Adrenal gland (tissue), 12 donors: Measurements from ENCODE around the gene DRC3. TPM values are rescaled to one million over a fixed set of nuclear protein-coding genes. Genes with fewer than 3 reads are reported as not detected.
A peak's percentile ranks its signal among the peaks of the same experiment; 100 is the strongest.

Experiments used
- DNase-seq, 7 donors: peaks; one replicate each; pipeline ENCODE4 v3.0.0-alpha.2; 2019 to 2020
- H3K27ac ChIP-seq, 5 donors: fragments of 200-600 bp; sonication (generic) in 4 of 5; 1 replicate in 3 of 5; 2 replicates in 2 of 5; pipeline versions ENCODE4 v1.5.1 to v1.8.0; 2016 to 2020; ENCODE audit warnings: mild to moderate bottlenecking in 1 of 5
- H3K27me3 ChIP-seq: fragments of 200-600 bp; 2 replicates; pipeline ENCODE4 v1.8.0; 2021
- H3K36me3 ChIP-seq, 2 donors: fragments of 200-600 bp; replicated peaks in 1 of 2; 1 replicate in 1 of 2; 2 replicates in 1 of 2; pipeline versions ENCODE4 v1.5.1 to v1.8.0; 2018 to 2022
- H3K4me1 ChIP-seq, 2 donors: fragments of 200-600 bp; replicated peaks in 1 of 2; 1 replicate in 1 of 2; 2 replicates in 1 of 2; pipeline versions ENCODE4 v1.5.1 to v1.8.0; 2018 to 2021
- H3K4me3 ChIP-seq, 4 donors: fragments of 200-600 bp; sonication (generic) in 3 of 4; one replicate each; pipeline ENCODE4 v1.5.1; 2016 to 2018
- H3K9me3 ChIP-seq, 3 donors: fragments of 200-600 bp; sonication (generic) in 1 of 3; replicated peaks in 1 of 3; 1 replicate in 2 of 3; 2 replicates in 1 of 3; pipeline versions ENCODE4 v1.5.1 to v1.8.0; 2016 to 2021
- CTCF ChIP-seq, 6 experiments: fragments of 450-650 bp in 4 of 6; fragments of 200-600 bp in 2 of 6; sonication (generic) in 1 of 6; IDR thresholded peaks; 1 replicate in 5 of 6; 2 replicates in 1 of 6; pipeline versions ENCODE4 v1.5.1 to v1.8.0; 2016 to 2021; ENCODE audit warnings: antibody characterized with exemption in 6 of 6, mild to moderate bottlenecking in 2 of 6, moderate library complexity in 1 of 6
- POLR2A ChIP-seq, 2 donors: fragments of 450-650 bp; IDR thresholded peaks; one replicate each; pipeline ENCODE4 v1.6.1; 2017; ENCODE audit warnings: antibody characterized with exemption in 2 of 2, mild to moderate bottlenecking in 2 of 2, moderate library complexity in 1 of 2
- WGBS, 4 donors: extraction: QIAGEN DNeasy Blood & Tissue Kit in 2 of 4; methylation state at CpG; one replicate each; pipeline versions ENCODE4 v1.1.5 to v1.1.7; 2013 to 2017; 5-methylcytosine and 5-hydroxymethylcytosine counted together
- intact Hi-C, 2 donors: fragments of 100-400 bp; cut with DNase I; formaldehyde crosslinking; loops; one replicate each; pipeline versions ENCODE4 v1.14.1 to v1.15.0; 2022 to 2023
- polyA plus RNA-seq, 3 donors: library from polyadenylated mRNA; stranded (reverse); fragments of 200-250 nt in 2 of 3; fragments of 350-450 nt in 1 of 3; fragmentation: Illumina TruSeq in 1 of 3; extraction: RNeasy Lipid Tissue Mini Kit (QIAGEN cat#74804) in 1 of 3; gene quantifications; one replicate each; pipeline ENCODE4 v1.2.3, GENCODE V29; 2013 to 2014
- total RNA-seq, 9 donors: library from RNA; depleted of rRNA in 4 of 9; stranded (reverse); fragments of >200 nt in 4 of 9; fragments of 120-200 nt in 1 of 9; fragmentation: NEBNext Ultra II Directional in 1 of 9; extraction: Animal tissue kit (Norgen Biotek cat#: 25700) in 1 of 9; gene quantifications; one replicate each; pipeline versions ENCODE4 v1.1.0 to v1.2.4, GENCODE V29; 2013 to 2023
- donor health status: healthy with polysubstance abuse.
- donor health status: Bipolar disorder and iron deficiency.
- donor health status: DM: yes; HTN: yes; CAD: no.
- donor health status: DM: no; HTN: no; CAD: no.
- donor health status: DM: no; HTN: no; CAD: no.
- donor health status: DM: yes; HTN: yes; CAD: no.

Gene DRC3
- total and polyA plus RNA-seq, 12 donors, result 0.17 to 21.3 (median 3.6) TPM

GRCh38 chr17:17930674-17931073 is 42.0 kb upstream of the DRC3 start:
- Histone ChIP-seq H3K36me3 (no peaks in the 10 kb centered on the region), H3K27ac (peak overlapping the region in 1 of 5 donors; percentile 31), H3K9me3 (no peaks in the 10 kb centered on the region), H3K4me3 (no peak overlapping the region), H3K4me1 (peaks cover 32 to 52% of the 10 kb centered on the region in 2 donors), H3K27me3 (no peaks in the 10 kb centered on the region)
- peak in 1 of 7 donors; percentile 15 for DNase-seq
- TF ChIP-seq POLR2A (IDR thresholded peaks at IDR 0.05) (no peak), CTCF (IDR thresholded peaks at IDR 0.05) (no peak)
- intact Hi-C loops, result no loop called here

- intact Hi-C loops, result no loop called here
- peak in 1 of 7 donors; percentile 39 for DNase-seq
- Histone ChIP-seq H3K27ac (peak overlapping the region in 1 of 5 donors; percentile 19), H3K27me3 (no peaks in the 10 kb centered on the region), H3K36me3 (no peaks in the 10 kb centered on the region), H3K4me1 (peaks cover 36 to 55% of the 10 kb centered on the region in 2 donors), H3K9me3 (no peaks in the 10 kb centered on the region), H3K4me3 (no peak overlapping the region)
- WGBS, 4 donors, result 81 to 95% (median 88%) methylated on average over 2 of the region's 2 CpGs
- TF ChIP-seq CTCF (IDR thresholded peaks at IDR 0.05) (no peak), POLR2A (IDR thresholded peaks at IDR 0.05) (no peak)
Observed at GRCh38 chr17:17931159-17931558, 41.5 kb upstream of the DRC3 start.

- no peaks in the 10 kb centered on the region for H3K27me3 ChIP-seq
- peak overlapping the region in 1 of 5 donors; percentile 46 for H3K27ac ChIP-seq
- no peaks in the 10 kb centered on the region for H3K36me3 ChIP-seq
- intact Hi-C loops, result no loop called here
- DNase-seq, result no peak
- no peak for TF ChIP-seq CTCF (IDR thresholded peaks at IDR 0.05)
- no peak for TF ChIP-seq POLR2A (IDR thresholded peaks at IDR 0.05)
- H3K9me3 ChIP-seq, result no peaks in the 10 kb centered on the region
- H3K4me3 ChIP-seq, result no peak overlapping the region
- H3K4me1 ChIP-seq, result peaks cover 29 to 60% of the 10 kb centered on the region in 2 donors
Observed at GRCh38 chr17:17933775-17934174, 38.9 kb upstream of the DRC3 start.

GRCh38 chr17:17934214-17934613 is 38.4 kb upstream of the DRC3 start:
- H3K4me3 ChIP-seq, result no peak overlapping the region
- no peaks in the 10 kb centered on the region for H3K36me3 ChIP-seq
- WGBS, 4 donors, result 50 to 67% (median 59%) methylated on average over 2 of the region's 2 CpGs
- no peak for TF ChIP-seq POLR2A (IDR thresholded peaks at IDR 0.05)
- no peak for TF ChIP-seq CTCF (IDR thresholded peaks at IDR 0.05)
- H3K27ac ChIP-seq, result peak overlapping the region in 3 of 5 donors; percentile 21 to 77 (median 46)
- H3K4me1 ChIP-seq, result peaks cover 29 to 64% of the 10 kb centered on the region in 2 donors
- DNase-seq, result no peak
- no peaks in the 10 kb centered on the region for H3K27me3 ChIP-seq
- intact Hi-C loops, result no loop called here
- no peaks in the 10 kb centered on the region for H3K9me3 ChIP-seq
